K562 (cell line): ENCODE measurements around the gene SLC44A5. TPM values are rescaled to one million over a fixed set of nuclear protein-coding genes. Genes with fewer than 3 reads are reported as not detected.

Experiments used
- ATAC-seq: fragments of 200-7000 bp; cut with Tn5 transposase; 3 replicates; pipeline ENCODE4 v1.9.1; 2020; ENCODE audit warnings: moderate library complexity
- BruUV-seq: library from RNA; stranded (reverse); fragments of 400-500 nt; replicated peaks from 2 replicates; lab custom pipeline; 2021; lab: Mats Ljungman, UMichigan
- CTCF ChIA-PET: fragments of 300-600 bp; formaldehyde crosslinking; extraction: SDS; loops from one replicate; lab custom pipeline; 2021; ENCODE audit warnings: low intra/inter-chr PET ratio; lab: Yijun Ruan, JAX
- POLR2A ChIA-PET: fragments of 300-600, 350-650 bp; sonication (Branson Sonifier 250); formaldehyde crosslinking; extraction: SDS; loops from one replicate; lab custom pipeline; 2021; ENCODE audit warnings: antibody characterized with exemption, inconsistent platforms; lab: Yijun Ruan, JAX
- DNase-seq, 4 experiments: peaks; one replicate each; pipeline versions ENCODE4 v3.0.0 to v3.0.0-alpha.2; 2011 to 2018; ENCODE audit warnings: low spot score in 3 of 4, mixed read lengths in 3 of 4; ENCODE audit errors: extremely low read depth in 1 of 4
- FAIRE-seq: peaks from 2 replicates; lab custom pipeline; 2011; peaks lifted over from hg19 to GRCh38; lab: Jason Lieb, UNC
- H2AFZ ChIP-seq: 2 replicates; pipeline ENCODE4 v1.6.0; 2011; ENCODE audit warnings: low read depth, low read length, control low read depth, inconsistent platforms
- H3K27ac ChIP-seq: fragments of 200-600 bp; 3 replicates; pipeline ENCODE4 v1.8.0; 2011; ENCODE audit warnings: low read depth, mild to moderate bottlenecking, control low read depth, inconsistent platforms, low read length, moderate library complexity, mixed read lengths; ENCODE audit errors: extremely low read depth
- H3K27me3 ChIP-seq, 2 experiments: fragments of 300-600 bp in 1 of 2; 2 replicates in 1 of 2; 3 replicates in 1 of 2; pipeline versions ENCODE4 v1.6.0 to v1.8.0; 2011; ENCODE audit warnings: inconsistent platforms in 2 of 2, low read length in 2 of 2, mild to moderate bottlenecking in 1 of 2, mixed read lengths in 1 of 2, moderate library complexity in 1 of 2; ENCODE audit not compliant: control insufficient read depth in 2 of 2, insufficient read depth in 2 of 2
- H3K36me3 ChIP-seq: fragments of 300-600 bp; 3 replicates; pipeline ENCODE4 v1.8.0; 2011; ENCODE audit warnings: mild to moderate bottlenecking, low read length, inconsistent platforms; ENCODE audit not compliant: control insufficient read depth, insufficient read depth
- H3K4me1 ChIP-seq, 2 experiments: fragments of 200-600 bp in 1 of 2; replicated peaks in 1 of 2; 2 replicates in 1 of 2; 3 replicates in 1 of 2; pipeline versions ENCODE4 v1.5.1 to v1.8.0; 2011; ENCODE audit warnings: inconsistent platforms in 2 of 2, low read length in 2 of 2, mild to moderate bottlenecking in 1 of 2, mixed read lengths in 1 of 2, moderate library complexity in 1 of 2; ENCODE audit not compliant: control insufficient read depth in 2 of 2, insufficient read depth in 2 of 2
- H3K4me2 ChIP-seq: 2 replicates; pipeline ENCODE4 v1.6.1; 2011; ENCODE audit warnings: low read length, control low read depth, inconsistent platforms, mixed read lengths; ENCODE audit not compliant: insufficient read depth
- H3K4me3 ChIP-seq: fragments of 200-600 bp; sonication (generic), shearing (Covaris generic); 2 replicates; pipeline ENCODE4 v1.5.1; 2016; ENCODE audit warnings: control low read depth, inconsistent platforms
- H3K79me2 ChIP-seq: fragments of 200-600 bp; 3 replicates; pipeline ENCODE4 v1.8.0; 2011; ENCODE audit warnings: low read length, inconsistent platforms; ENCODE audit not compliant: control insufficient read depth, insufficient read depth
- H3K9ac ChIP-seq, 2 experiments: 2 replicates each; pipeline versions ENCODE4 v1.6.0 to v1.6.1; 2011; ENCODE audit warnings: low read depth in 2 of 2, low read length in 2 of 2, control low read depth in 1 of 2, inconsistent platforms in 1 of 2, mild to moderate bottlenecking in 1 of 2, mixed read lengths in 1 of 2; ENCODE audit not compliant: insufficient read depth in 1 of 2
- H3K9me1 ChIP-seq: one replicate; pipeline ENCODE4 v1.6.0; 2011; ENCODE audit warnings: inconsistent platforms, mild to moderate bottlenecking, low read length, moderate library complexity; ENCODE audit not compliant: control insufficient read depth, insufficient read depth
- H3K9me3 ChIP-seq: replicated peaks from 2 replicates; pipeline ENCODE4 v1.5.1; 2011; ENCODE audit warnings: low read depth, low read length, inconsistent platforms; ENCODE audit not compliant: control insufficient read depth, insufficient read depth
- H4K20me1 ChIP-seq: replicated peaks from 2 replicates; pipeline ENCODE4 v1.6.1; 2011; ENCODE audit warnings: low read length, inconsistent platforms, mixed read lengths; ENCODE audit not compliant: control insufficient read depth, insufficient read depth
- ATF2 ChIP-seq: sonication (generic); formaldehyde crosslinking; IDR thresholded peaks from 2 replicates; pipeline ENCODE4 v1.8.1; 2022; ENCODE audit warnings: missing genetic modification reagents
- BACH1 ChIP-seq: fragments of 200-800 bp; sonication (Bioruptor generic); IDR thresholded peaks from 2 replicates; pipeline ENCODE4 v1.6.1; 2016; ENCODE audit warnings: missing genetic modification characterization, missing compliant biosample characterization
- BRD4 ChIP-seq: fragments of 200-600 bp; sonication (generic); IDR thresholded peaks from 2 replicates; pipeline ENCODE4 v1.6.1; 2017; ENCODE audit warnings: inconsistent platforms
- E2F5 ChIP-seq: sonication (generic); formaldehyde crosslinking; IDR thresholded peaks from 2 replicates; pipeline ENCODE4 v1.8.0; 2022; ENCODE audit warnings: mild to moderate bottlenecking, missing genetic modification reagents
- HINFP ChIP-seq: fragments of 450-650 bp; conservative IDR thresholded peaks from 2 replicates; pipeline ENCODE4 v1.6.1; 2016; ENCODE audit warnings: missing genetic modification characterization, low read depth, mild to moderate bottlenecking, control low read depth, missing compliant biosample characterization
- HNRNPK ChIP-seq: fragments of 200-400 bp; formaldehyde crosslinking; IDR thresholded peaks from one replicate; pipeline ENCODE4 v1.6.1; 2018; ENCODE audit warnings: mild to moderate bottlenecking, low read depth, low read length; ENCODE audit not compliant: poor library complexity, severe bottlenecking
- L3MBTL2 ChIP-seq: fragments of 450-650 bp; IDR thresholded peaks from 2 replicates; pipeline ENCODE4 v1.6.1; 2016; ENCODE audit warnings: mild to moderate bottlenecking, moderate library complexity
- MCM3 ChIP-seq: fragments of 450-650 bp; IDR thresholded peaks from 2 replicates; pipeline ENCODE4 v1.6.1; 2016
- POLR3A ChIP-seq: IDR thresholded peaks from 2 replicates; pipeline ENCODE4 v1.6.1; 2011; ENCODE audit warnings: borderline replicate concordance, mild to moderate bottlenecking, moderate library complexity; ENCODE audit not compliant: insufficient read length, insufficient read depth; ENCODE audit errors: extremely low read depth
- U2AF1 ChIP-seq: fragments of 200-400 bp; formaldehyde crosslinking; optimal IDR thresholded peaks from 2 replicates; pipeline ENCODE3; 2017; ENCODE audit warnings: mild to moderate bottlenecking, low read depth, low read length, moderate library complexity
- ZC3H8 ChIP-seq: fragments of 450-650 bp; IDR thresholded peaks from 2 replicates; pipeline ENCODE4 v1.6.1; 2017
- ZNF140 ChIP-seq: fragments of 250-450 bp; sonication (Bioruptor Pico); IDR thresholded peaks from 2 replicates; pipeline ENCODE4 v1.8.0; 2021; ENCODE audit warnings: moderate library complexity, mild to moderate bottlenecking, inconsistent platforms
- WGBS: fragments of 100-300 bp; shearing (Covaris generic); methylation state at CpG from one replicate; pipeline ENCODE4 v1.1.6; 2016; ENCODE audit warnings: low coverage, mixed read lengths; ENCODE audit not compliant: insufficient coverage; ENCODE audit errors: missing lambda C conversion rate; 5-methylcytosine and 5-hydroxymethylcytosine counted together
- in situ Hi-C: fragments of 300-500 bp; cut with MboI; formaldehyde crosslinking; loops from 4 replicates; pipeline ENCODE4 v1.15.0; 2018; ENCODE audit warnings: inconsistent platforms, mixed read lengths
- intact Hi-C: fragments of 100-400 bp; cut with micrococcal nuclease; formaldehyde crosslinking; loops from 2 replicates; pipeline ENCODE4 v1.14.2; 2022
- polyA plus RNA-seq, 8 experiments: library from polyadenylated mRNA; depleted of rRNA in 4 of 8; stranded (reverse) in 5 of 8; unstranded in 3 of 8; fragments of >200 nt; fragmentation: Nextera tagmentation in 2 of 8; fragmentation: Illumina TruSeq in 1 of 8; extraction: Ambion mirVana in 2 of 8; extraction: Trizol in 1 of 8; gene quantifications; 2 replicates each; pipeline versions ENCODE4 v1.2.1 to v1.2.3, GENCODE V29; 2011 to 2014; ENCODE audit warnings: inconsistent platforms in 1 of 8, missing spikeins in 1 of 8
- total RNA-seq, 7 experiments: library from RNA; depleted of rRNA in 6 of 7; stranded (reverse); fragments of >200 nt in 6 of 7; fragmentation: Illumina TruSeq in 2 of 7; extraction: Trizol in 2 of 7; gene quantifications; 2 replicates each; pipeline versions ENCODE4 v1.2.1 to v1.2.3, GENCODE V29; 2011 to 2021; ENCODE audit warnings: low replicate concordance in 1 of 7
- TF ChIP-seq, protein P1 (sequence below): fragments of 200-800 bp; sonication (Bioruptor generic); IDR thresholded peaks from 2 replicates; pipeline ENCODE4 v1.6.1; 2017; ENCODE audit warnings: missing genetic modification characterization, missing compliant biosample characterization
- TF ChIP-seq, protein P2 (sequence below): sonication (generic); formaldehyde crosslinking; IDR thresholded peaks from 2 replicates; pipeline ENCODE4 v1.8.0; 2023; ENCODE audit warnings: mild to moderate bottlenecking, missing genetic modification reagents

SLC44A5 gene
- total and polyA plus RNA-seq, 9 of the 15 experiments (the other 6 are each of a cell fraction or from before 2014, with no cell fraction given), result 1.2 to 10.1 (median 3.2) TPM

GRCh38 chr1:75430526-75430925, 180.4 kb downstream of the SLC44A5 start (continued):
- TF ChIP-seq, protein P1, sequence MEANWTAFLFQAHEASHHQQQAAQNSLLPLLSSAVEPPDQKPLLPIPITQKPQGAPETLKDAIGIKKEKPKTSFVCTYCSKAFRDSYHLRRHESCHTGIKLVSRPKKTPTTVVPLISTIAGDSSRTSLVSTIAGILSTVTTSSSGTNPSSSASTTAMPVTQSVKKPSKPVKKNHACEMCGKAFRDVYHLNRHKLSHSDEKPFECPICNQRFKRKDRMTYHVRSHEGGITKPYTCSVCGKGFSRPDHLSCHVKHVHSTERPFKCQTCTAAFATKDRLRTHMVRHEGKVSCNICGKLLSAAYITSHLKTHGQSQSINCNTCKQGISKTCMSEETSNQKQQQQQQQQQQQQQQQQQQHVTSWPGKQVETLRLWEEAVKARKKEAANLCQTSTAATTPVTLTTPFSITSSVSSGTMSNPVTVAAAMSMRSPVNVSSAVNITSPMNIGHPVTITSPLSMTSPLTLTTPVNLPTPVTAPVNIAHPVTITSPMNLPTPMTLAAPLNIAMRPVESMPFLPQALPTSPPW, result no peak
- no peak for TF ChIP-seq MCM3
- TF ChIP-seq, protein P2, sequence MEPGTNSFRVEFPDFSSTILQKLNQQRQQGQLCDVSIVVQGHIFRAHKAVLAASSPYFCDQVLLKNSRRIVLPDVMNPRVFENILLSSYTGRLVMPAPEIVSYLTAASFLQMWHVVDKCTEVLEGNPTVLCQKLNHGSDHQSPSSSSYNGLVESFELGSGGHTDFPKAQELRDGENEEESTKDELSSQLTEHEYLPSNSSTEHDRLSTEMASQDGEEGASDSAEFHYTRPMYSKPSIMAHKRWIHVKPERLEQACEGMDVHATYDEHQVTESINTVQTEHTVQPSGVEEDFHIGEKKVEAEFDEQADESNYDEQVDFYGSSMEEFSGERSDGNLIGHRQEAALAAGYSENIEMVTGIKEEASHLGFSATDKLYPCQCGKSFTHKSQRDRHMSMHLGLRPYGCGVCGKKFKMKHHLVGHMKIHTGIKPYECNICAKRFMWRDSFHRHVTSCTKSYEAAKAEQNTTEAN (CRISPR knock-in tag), result no peak
- no peak for TF ChIP-seq ZC3H8
- TF ChIP-seq HNRNPK, result no peak
- TF ChIP-seq L3MBTL2, result no peak

DNA sequence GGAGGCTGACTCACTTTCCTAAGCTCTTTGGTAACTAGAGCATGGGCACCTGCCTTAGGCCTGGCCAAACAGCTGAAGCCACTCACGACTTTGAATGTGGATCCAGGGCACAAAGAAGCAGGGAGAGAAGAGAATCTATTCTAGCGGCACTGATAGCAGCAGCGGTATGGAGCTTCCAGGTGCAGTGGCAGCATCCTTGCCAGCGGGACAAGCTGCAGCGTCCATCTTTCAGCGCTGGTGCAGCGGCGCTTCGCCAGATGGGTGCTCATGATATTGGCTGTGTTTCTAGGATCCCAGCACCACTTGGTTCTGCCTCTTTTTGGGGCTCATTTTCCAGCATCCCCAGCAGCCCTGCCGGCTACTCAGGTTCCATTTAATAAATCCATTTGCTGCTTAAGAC, 184.2 kb downstream of the SLC44A5 start:
- Histone ChIP-seq H3K27me3 (no peaks in the 10 kb centered on the region), H3K9me3 (no peaks in the 10 kb centered on the region), H4K20me1 (no peaks in the 10 kb centered on the region)
- no peak for DNase-seq
- CTCF ChIA-PET, result no interaction called here
- BruUV-seq, result no TSS peak
- no peak for ATAC-seq
- no peak for TF ChIP-seq POLR3A
- TF ChIP-seq BRD4, result no peak
- no peak for TF ChIP-seq HINFP (tag)
- TF ChIP-seq U2AF1, result no peak
- TF ChIP-seq ATF2 (CRISPR knock-in tag), result no peak
- TF ChIP-seq ZNF140 (CRISPR knock-in tag), result no peak
- TF ChIP-seq E2F5 (CRISPR knock-in tag), result no peak
- no peak for TF ChIP-seq BACH1 (tag)
- TF ChIP-seq, all 486 proteins: peak for 0
- intact Hi-C loops (no loop called here), in situ Hi-C loops (no loop called here)
- no peak for FAIRE-seq
- Histone ChIP-seq H3K9ac (no peak overlapping the region), H3K4me2 (no peak overlapping the region), H3K4me1 (peaks cover 0 to 17% of the 10 kb centered on the region in 2 experiments; a peak in 3 of 5 replicates), H3K27ac (no peak overlapping the region), H2AFZ (no peak overlapping the region), H3K36me3 (no peaks in the 10 kb centered on the region), H3K9me1 (no peaks in the 10 kb centered on the region), H3K4me3 (no peak overlapping the region), H3K79me2 (no peaks in the 10 kb centered on the region)
- POLR2A ChIA-PET, result interaction anchor here (1.0 kb wide), 1 partner anchor 24 kb away, joined by 4 read pairs; no protein-coding TSS in a partner anchor
- WGBS, result 43% methylated on average over 10 of the region's 10 CpGs
